CD4-positive, alpha-beta T cell treated with Interleukin-4 for 4 hours (primary cell): ENCODE measurements around the gene GLB1L.

Source experiments
- DNase-seq: peaks from one replicate; pipeline ENCODE4 v3.0.0-alpha.2; 2020

GLB1L gene

DNA sequence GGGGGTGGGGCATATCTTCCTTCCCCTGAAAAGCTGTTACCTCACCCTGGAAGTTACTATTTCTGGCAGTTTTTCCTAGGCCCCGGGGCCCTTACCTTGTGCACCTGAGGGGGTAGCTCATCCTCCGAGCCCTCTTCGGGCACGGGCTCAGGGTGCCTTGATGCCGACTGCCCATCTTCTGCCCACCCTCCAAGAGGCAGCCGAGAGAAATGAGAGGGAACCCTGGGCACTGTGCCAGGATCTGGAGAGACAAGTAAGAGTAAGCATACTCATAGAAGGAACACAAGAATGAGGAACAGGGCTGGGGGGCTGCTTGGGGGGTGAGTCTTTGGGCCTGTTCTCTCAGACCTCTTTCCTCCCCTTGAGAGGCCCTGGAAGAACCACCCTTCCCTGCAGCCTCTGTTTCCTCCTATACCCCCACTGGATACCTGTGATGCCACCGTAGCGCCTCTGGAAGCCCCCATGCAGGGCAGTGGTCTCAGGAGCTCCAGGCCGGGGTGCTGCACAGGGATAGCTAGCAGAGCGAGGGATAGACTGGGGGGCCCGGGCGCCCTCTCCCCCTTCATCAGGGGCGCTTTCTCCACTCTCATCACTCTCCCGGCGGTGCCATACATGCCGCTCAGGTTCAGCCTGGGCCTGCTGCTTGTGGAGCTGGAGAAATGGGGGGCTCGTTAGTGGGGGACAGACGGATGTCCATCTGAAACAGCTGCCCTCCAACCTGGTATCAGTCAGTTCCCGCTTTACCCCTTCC is 24.4 kb downstream of the GLB1L start:
- no peak for DNase-seq

DNA sequence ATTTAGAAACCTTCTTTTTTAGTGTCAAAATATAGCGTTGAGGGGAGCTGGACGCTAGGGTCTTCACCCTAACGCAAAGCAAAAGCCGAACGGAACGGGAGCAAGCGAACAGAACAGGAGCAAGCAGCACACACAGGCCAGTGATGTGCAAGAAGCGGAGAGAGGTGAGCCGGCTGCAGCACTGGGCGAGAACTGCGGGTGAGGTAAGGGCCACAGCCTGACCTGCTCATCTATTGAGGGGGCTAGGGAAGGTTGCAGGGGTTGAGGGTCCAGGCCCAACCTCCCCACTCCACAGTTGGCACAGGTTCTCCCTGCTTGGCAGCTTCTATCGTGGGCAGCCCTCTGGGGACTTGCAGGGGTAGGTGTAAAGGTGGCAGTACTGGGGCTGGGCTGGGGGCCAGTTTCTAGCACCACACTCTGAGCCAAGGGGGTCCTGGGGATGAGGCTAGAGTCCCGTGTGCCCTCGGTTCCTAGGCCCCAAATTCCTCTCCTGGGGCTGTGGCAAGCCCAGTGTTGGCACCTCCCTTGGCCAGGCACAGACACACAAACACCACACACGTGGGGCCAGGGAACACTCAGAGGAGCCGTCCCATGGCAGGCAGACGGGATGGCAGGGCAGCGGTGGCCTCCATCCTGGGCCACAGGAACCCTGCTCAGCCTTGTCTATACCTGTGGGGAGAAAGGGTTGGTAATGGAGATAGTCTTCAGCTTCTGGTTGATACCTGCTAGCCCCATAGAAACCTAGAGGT is 25.3 kb downstream of the GLB1L start:
- no peak for DNase-seq

DNA sequence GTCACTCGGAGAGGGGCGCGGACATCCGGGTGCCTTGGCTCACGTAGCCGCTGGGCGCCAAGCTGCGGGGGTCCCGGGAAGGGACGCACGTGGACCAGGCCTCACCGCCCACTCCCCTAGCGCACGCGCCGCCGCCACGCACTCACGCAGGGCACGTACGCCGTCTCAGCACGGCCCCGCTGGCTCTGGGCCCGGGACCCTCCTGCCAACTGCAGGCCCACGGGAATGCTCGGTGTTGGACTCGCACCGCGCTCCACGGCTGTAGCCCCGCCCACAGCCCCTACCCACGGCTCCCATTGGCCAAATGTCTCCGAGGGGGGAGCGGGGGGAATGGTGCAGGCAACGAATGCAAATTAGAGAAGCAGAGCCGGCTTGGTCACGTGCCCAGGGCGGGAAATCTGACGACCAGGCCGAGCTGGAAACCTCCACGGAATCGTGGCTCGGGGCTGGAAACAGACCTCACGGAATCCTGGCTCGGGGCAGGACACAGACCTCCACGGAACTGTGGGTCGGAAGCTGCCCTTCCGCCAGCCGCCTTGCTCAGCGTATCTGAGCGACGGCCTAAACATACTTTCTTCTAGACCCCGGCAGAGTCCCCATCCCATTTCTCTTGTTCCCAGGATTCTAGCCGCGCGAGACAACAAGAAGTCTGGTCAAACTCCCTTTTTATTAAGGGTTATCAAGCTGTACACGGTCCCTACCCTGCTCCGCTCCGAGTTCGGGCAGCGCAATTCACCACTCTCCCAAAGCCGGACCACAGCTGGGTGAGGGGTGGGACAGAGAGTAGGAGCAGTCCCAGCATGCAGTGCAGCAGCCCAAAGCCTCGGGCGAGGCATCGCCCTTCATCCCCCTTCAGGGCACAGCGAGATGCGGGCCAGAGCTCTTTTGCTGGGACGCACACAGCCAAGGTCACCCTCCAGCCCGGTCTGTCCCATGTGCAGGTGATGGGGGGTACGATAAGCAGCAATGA is 26.2 kb downstream of the GLB1L start, which contains the start of gene ABCB6:
Gene ABCB6 (minus strand): TSS at position 227 of the 970 bp plus-strand sequence. CDS start 285 bp downstream, outside the sequence.
- DNase-seq: peak; percentile 86

DNA sequence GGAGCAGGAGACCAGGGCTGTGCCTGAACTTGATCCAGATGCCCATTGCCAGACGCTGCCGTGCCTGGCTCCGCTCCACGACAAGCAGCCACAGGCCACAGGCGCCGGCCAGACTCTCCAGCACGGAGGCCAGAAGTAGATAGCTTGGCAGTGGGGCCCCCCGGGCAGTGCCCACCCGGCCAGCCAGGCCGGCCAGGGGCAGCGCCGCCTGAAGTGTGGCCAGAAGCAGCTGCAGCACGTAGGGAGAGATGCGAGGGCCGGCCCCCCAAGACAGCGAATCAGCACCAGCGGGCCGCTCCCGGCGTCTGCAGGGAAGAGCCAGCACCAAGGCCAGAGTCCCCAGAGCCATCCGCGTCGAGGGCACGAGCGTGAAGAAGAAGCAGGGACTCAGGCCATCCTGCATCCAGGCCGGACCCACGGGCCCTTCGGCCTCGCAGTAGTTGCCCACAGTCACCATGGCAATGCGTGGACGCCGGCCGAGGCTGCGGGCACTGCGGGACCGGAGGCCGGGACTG is 27.0 kb downstream of the GLB1L start:
- DNase-seq: no peak

DNA sequence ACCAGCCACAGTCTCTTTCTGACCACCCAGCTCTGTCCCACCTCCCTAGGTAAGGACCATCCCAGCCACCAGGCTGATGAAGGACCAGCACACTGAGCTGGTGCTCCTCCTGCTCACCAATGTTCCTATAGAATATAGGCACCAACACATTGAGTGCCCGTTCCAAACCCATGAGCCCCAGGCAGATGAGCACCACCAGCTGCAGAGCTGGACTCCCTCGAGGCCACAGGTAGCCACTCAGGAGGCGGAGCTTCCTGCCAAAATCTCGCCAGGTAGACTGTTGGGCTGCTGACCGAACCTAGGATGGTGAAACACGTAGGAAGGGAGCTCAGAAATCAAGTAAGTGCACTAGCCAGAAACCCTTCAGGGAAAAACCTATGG is 28.7 kb downstream of the GLB1L start:
- DNase-seq: no peak

DNA sequence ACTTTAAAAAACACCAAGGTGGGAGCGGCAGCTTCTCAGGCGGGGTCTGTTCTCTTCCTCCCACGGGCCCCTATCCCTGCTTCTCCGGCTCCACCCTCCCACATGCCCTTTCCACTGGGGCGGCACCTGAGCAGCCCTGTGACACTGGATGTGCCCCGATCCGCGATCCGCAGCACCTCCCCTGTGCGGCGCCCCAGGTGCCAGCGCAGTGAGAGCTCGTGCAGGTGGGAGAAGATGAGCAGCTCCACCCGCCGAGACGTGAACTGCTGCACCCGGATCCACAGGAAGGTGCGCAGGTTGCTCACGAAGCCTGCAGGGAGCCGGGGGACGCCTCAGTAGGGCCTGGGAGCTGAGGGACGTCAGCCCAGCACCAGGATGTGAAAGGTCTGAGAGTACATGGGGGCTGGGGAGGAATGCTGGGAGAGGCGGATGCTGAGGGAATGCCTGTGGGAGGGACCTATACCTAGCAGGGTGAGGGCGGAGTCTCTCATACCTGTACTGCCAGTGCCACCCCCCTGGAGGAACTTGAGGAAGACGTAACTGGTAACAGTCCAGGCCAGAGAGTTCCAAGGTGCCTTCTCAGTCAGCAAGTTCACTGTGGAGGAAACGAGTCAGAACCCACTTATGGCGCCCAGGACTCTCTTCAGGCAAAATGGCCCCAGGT is 29.2 kb downstream of the GLB1L start:
- no peak for DNase-seq

DNA sequence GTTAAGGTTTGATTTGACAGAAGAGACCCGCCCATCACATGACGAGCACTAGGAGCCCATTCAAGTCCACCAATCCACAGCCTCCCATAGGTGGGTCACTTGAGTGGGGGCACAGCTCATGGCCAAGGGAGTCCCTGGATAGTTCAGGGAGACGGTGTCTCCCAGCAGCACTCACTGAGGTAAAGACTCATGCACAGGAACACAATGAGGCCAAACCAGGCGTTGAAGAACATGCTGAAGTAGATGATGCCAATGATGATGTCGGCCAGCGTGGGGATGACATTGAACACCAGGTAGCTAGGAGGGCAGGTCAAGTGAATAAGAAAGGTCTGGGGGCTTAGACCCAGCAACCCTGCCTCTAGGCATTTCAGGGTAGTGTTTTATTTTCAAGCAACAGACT is 30.5 kb downstream of the GLB1L start:
- no peak for DNase-seq

DNA sequence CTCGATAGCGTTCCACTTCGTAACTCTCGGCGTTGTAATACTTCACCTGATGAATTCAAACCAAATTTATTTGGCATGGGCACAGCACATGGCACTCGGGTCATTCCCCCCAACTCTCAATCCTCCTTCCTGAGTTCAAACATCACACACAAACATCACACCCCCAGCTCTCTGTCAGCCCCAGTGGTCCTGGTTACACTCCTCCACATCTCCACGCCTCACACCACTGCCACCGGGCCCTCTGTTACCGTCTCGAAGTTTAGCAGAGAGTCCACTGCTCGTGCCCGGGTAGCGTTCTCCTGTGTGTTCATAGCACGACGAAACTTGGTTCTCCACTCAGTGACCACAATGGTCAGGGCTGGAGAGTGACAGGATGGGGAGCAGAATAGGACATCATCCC is 31.1 kb downstream of the GLB1L start:
- no peak for DNase-seq

DNA sequence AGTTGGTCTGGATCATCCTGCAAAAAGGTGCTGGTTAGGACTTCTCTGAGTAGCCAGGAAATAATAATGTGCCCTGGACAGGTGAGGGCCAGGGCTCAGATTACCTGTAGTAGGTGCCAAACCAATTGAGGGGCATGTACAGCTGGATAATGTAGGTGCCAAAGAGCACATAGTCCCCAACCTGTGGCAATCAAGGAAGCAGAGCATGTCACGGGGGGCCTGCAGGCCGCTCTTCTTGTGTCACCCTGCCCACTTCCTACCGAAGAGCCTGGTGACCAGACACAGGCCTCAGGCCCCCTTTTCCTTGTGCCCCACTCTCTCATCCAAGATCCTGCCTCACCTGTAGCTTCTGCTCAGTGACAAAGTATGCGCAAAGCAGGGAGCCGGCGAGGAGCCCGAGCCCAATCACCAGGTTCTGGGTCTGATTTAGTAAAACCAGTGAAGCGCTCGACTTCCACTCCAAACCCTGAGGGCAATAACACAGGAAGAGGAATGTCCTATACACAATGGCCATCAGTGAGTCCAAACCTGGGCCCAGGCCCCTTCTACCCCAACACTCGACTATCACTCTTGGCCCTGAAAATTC is 31.7 kb downstream of the GLB1L start:
- no peak for DNase-seq

DNA sequence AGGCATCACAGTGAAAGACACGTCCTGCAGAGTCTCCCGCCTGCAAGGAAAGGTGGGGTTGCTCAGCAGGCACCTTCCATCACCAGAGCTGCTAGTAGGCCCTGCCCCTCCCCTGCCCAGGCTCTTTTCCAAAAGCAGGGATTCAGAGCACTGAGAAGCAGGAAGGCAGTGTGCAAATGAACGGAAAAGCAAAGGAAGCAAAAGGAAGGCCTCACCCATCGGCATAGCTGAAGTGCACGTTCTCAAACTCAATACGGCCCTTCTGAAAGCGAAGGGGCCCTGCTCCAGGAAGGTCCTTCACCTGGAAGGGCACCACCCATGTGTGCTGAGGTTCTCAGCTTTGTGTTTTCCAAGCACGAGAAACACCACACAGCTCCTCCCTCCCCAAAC is 32.2 kb downstream of the GLB1L start:
- no peak for DNase-seq

DNA sequence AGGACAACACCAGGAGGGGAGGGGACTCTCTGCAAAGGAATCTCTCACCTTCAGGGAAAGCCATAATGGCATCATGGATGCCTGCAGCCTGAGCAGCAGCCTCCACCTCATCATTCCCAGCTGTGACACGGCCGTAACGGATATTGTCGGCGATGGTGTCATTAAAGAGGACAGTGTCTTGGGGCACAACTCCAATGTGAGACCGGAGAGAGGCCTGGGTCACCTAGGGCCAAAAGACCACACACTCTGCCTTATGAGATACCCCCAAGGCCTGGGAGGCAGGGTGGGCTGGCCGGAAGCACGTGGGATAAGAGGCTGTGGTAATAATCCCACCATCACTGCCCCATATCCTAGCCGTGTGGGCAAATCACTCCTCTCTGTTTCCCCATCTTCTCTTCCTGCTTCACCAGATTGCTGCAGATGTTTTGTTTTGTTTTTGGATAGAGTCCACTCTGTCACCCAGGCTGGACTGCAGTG is 34.3 kb downstream of the GLB1L start:
- DNase-seq: no peak

DNA sequence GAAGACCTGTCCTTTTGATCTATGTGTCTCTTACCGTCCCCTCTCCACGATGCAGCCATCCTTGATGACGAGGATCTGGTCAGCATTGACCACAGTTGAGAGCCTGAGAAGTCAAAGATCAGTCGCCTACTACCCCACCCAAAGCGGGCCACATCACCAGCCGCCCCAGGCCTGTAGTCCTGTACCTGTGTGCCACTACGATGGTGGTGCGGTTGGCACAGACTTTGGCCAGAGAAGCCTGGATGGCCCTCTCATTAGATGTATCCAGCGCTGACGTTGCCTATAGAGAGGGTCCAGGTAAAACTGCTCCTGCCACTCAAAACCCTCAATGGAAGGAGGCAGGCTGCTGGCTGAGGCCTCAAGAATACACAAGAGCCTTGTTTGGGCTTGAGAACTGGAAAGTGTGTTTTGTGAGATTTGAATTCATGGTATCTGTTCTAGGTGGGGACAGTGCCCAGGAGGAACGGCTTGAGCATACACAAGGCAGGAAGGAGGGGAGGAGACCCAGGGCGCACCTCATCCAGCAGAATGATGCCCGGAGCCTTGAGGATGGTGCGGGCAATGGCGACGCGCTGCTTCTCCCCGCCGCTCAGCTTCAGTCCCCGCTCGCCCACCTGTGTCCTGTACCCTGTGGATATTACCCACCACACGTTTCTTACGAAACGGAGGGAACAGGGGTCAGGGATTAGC is 34.9 kb downstream of the GLB1L start:
- no peak for DNase-seq

DNA sequence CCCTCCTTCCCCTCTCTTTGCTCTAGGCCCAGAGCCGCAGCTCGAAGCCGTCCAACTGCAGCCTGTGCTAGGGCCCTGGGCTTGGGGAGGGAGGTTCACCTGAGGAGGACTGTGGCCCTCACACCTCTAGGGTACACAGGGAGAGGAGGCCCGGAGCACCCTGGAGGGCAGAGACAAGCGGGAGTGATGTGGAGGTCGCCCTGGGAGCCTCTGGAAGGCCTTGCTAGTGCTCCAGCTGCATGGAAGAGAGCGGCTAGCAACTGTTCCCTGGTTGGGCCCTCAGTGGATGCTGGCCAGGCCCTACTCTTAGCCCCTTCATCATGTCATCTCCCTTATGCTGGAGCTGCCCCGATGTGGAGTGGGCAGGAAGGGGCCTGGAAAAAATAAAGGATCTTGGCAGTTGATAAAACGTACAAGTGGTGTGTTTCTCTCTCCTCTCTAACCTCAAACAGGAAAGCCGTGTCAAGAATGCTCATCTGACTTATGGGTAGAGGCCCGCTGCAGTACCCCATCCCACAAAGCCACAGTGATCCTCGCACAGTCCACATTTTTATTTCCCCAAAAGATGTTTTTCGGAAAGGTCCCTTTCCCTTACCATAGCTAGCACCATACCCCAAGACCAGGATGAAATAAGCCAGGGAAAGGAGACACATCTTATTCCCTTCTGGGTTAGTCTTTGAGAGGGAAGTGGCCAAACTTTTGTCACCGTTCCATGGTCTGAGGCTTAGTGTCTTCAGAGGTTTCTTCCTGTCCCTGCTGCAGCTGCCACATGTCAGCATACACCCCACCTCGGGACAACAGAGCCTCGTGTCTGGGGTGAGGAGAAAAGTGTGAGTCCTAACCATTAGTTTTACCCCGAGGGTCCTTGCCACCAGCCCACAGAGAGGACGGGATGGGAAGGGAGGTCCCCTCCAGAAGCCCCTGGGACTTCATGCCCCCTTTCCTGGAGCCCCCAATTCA is 35.7 kb downstream of the GLB1L start:
- no peak for DNase-seq

DNA sequence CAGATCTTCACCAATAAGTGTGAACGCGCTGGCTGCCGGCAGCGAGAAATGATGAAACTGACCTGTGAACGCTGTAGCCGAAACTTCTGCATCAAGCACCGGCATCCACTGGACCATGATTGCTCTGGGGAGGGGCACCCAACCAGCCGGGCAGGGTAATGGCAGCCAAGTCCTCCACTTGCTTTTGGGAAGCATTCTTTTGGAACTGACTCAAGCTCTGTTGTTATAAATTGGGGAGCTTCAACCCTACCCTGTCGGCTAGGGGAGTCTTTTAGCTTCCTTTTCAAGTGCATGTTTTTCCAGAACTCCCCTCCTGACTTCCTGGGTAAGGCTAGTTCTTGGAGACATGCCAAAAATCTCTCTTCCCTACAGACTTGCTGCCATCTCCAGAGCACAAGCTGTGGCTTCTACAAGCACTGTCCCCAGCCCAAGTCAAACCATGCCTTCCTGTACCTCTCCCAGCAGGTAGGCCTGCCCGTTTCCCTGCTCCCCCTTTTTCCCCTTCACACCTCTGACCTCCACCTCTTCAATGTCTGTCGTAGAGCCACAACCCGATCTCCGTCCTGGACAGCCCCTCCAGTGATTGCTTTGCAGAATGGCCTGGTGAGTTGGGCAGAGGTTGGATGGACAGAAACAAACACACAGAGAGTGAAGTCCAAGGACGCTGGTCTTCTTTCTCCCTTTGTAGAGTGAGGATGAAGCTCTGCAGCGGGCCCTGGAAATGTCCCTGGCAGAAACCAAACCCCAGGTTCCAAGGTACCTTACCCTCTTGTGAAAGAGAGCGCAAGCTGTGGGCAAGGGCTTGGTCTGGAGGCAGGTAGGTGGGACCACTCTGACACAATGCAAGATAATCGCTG is 37.1 kb downstream of the GLB1L start:
- DNase-seq: no peak

DNA sequence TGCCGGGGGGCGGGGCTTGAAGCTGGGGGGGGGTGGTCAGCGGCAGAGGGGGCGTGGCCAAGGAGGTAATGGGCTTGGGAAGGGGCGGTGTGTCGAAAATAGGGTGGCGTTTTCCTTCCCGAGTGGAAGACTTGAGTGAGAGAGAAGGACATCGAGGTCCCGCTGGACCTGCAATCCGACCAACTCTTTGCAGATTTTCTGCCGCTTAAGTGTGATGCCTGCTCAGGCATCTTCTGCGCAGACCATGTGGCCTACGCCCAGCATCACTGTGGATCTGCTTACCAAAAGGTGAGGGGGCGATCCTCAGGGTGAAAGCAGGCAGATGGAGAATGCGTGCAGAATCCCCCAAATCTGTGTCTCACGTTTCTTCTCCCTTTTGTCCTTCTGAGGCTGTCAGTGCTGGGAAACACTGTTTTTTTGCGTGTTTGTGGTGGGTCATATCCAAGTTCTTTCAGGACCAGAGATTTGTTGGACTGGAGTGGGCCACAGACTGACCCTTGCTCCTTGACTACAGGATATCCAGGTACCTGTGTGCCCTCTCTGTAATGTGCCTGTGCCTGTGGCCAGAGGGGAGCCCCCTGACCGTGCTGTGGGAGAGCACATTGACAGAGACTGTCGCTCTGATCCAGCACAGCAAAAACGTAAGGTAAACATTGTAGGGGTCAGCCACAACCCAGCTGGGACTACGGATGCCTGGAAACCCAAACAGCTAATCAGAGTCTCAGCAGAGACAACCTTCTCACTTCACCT is 37.9 kb downstream of the GLB1L start:
- no peak for DNase-seq

DNA sequence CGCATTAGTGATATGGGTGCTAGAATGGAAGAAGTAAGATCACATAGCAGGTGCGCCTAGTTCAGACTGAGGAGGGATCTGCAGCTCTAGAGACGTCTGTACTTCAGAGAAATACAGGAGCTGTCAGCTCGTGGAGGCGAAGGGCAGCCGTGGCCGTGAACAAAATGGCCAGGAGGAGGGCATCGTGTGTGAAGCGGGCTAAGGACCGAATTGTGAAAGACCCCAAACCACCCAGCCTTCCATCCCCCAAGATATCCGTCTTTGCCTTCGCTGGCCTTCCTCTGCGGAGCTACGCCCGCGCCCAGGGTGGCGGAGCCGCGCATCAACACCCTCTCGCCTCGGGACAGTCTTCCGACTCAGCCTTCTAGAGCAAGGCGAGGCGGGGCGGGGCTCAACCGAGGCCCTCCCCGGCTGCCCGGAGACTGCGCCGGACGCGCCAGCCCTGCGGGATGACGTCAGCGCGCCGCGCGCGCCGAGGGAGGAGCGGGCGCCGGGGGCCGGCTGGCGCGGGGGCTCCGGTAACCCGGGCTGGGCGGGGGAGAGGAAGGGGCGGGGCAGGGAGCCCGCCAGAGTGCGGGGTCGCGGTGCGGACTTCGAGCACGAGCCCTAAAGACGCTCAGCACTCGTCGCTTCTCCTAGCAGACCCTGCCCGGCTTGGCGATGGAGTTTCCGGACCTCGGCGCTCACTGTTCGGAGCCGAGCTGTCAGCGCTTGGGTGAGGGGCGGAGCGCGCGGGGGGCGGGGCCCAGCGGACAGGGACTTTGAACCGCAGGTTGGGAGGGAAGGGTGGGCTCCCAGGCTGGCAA is 38.7 kb downstream of the GLB1L start, which contains the start of gene ZFAND2B:
Gene ZFAND2B (plus strand): TSS at position 455 of the 806 bp plus-strand sequence. CDS start 206 bp downstream, at position 661.
- DNase-seq: peak; percentile 93

DNA sequence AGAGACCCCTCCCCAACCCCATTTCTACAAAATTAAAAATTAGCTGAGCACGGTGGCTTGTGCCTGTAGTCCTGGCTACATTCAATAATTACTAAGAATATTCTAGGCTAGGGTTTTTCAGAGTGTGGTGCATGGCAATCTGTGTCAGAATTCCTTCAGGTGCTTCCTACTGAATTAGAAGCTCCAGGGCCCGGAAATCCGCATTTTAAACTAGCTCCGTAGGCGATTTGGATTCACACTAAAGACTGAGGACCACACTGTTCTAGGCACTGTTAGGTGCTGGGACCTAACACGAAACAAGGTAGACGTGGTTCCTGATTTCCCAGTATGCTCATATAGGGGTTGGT is 39.3 kb downstream of the GLB1L start:
- DNase-seq: no peak
